ENCODE data around the gene METAP1D.

DNA sequence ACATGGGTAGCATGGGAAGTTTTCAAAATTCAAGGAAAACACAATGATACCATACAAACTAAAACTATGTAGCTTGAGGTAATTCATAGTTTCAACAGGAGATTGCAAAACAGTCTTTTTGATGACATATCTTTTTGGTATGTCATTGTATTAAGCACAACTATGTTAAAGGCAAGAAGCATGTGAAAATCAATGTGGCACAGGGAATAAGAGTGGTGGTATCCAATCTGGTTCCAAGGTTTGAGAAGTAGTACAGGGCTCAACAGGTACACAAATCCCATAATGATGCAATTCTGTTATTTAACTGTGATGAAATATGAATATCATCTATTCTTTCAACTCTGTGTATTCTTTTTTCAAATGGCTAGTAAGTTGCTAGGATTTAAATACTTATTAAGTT lies 119.3 kb downstream of the METAP1D start:
- no peak for TF ChIP-seq POLR2A (IDR thresholded peaks at IDR 0.05)
- TF ChIP-seq, protein P1, sequence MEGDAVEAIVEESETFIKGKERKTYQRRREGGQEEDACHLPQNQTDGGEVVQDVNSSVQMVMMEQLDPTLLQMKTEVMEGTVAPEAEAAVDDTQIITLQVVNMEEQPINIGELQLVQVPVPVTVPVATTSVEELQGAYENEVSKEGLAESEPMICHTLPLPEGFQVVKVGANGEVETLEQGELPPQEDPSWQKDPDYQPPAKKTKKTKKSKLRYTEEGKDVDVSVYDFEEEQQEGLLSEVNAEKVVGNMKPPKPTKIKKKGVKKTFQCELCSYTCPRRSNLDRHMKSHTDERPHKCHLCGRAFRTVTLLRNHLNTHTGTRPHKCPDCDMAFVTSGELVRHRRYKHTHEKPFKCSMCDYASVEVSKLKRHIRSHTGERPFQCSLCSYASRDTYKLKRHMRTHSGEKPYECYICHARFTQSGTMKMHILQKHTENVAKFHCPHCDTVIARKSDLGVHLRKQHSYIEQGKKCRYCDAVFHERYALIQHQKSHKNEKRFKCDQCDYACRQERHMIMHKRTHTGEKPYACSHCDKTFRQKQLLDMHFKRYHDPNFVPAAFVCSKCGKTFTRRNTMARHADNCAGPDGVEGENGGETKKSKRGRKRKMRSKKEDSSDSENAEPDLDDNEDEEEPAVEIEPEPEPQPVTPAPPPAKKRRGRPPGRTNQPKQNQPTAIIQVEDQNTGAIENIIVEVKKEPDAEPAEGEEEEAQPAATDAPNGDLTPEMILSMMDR (IDR thresholded peaks at IDR 0.05): no peak

Data from stomach (tissue), 4 donors.